Measurements from ENCODE around the gene SLC31A2. TPM values are rescaled to one million over a fixed set of nuclear protein-coding genes. Genes with fewer than 3 reads are reported as not detected.

Gene SLC31A2
- total and polyA plus RNA-seq, 4 donors, result 11.2 to 63.6 (median 24.2) TPM

DNA sequence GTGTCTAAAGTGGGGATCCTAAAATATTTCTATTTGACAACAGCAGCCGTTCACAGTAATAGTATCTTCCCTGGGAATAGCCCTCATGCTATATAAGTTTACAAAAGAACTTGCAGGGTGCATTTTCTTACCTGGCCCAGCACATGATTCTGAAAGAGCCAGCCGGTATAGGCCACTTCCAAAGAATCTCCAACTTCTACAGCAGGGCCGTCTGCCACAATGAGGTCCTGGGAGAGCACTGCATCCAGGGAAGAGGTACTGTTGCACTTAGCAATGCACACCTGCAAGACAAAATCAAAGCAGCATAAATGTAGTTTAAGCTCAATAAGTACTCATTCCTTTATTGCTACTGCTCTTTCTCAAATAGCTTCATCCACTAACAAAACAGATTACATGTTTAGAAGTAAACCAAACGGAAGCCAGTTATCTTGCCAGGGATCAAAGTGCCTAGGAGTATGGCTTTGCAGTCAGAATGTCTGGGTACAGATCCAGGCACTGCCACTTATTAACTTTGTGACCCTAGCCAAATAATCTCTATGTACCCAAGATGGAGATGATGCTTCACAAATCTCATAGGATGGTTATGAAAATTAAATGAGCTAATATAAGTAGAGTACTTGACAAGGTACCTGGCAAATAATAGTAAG, 49.0 kb downstream of the SLC31A2 start:
- no peak overlapping the region for H3K27ac ChIP-seq (ENCODE audit: low read depth in 1 of 2, low read length in 1 of 2)
- TF ChIP-seq CTCF (IDR thresholded peaks at IDR 0.05; ENCODE audit: control extremely low read depth, extremely low read depth), result no peak
- DNase-seq (no peak), ATAC-seq (ENCODE audit: insufficient read depth, low FRiP score) (no peak)
- H3K9ac ChIP-seq (ENCODE audit: insufficient read depth in 1 of 2, low read length in 2 of 2), result no peak overlapping the region
- H3K4me3 ChIP-seq, result no peak overlapping the region
- H3K36me3 ChIP-seq (ENCODE audit: control insufficient read depth in 4 of 4, insufficient read depth in 4 of 4, low read length in 4 of 4), result peaks cover 11 to 30% (median 26%) of the 10 kb centered on the region in 4 donors
- WGBS, 2 donors, result 74 to 81% methylated on average over 4 of the region's 4 CpGs
- no peaks in the 10 kb centered on the region for H3K27me3 ChIP-seq (ENCODE audit: control insufficient read depth in 3 of 3, insufficient read depth in 3 of 3, low read length in 2 of 3)
- no peaks in the 10 kb centered on the region for H3K9me3 ChIP-seq (ENCODE audit: control insufficient read depth in 4 of 4, insufficient read depth in 3 of 4, low read length in 3 of 4)
- H3K4me1 ChIP-seq (ENCODE audit: control insufficient read depth in 5 of 5, insufficient read depth in 5 of 5, low read length in 5 of 5), result no peaks in the 10 kb centered on the region

DNA sequence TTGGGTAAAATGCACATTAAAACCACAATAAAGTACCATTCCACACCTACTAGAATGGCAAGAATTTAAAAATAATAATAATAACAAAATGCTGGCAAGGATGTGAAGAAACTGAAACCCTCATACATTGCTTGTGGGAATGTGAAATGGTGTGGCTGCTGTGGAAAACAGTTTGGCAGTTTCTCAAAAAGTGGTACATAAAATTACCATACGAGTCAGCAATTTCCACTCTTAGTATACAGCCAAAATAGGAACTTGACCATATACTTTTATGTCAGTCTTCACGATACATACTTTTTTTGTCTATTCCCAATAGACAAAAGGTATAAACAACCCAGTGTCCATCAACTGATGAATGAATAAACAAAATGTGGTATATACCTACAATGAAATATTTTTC, 54.6 kb downstream of the SLC31A2 start:
- WGBS, 2 donors, result 43 to 80% methylated on average over 2 of the region's 2 CpGs
- Histone ChIP-seq H3K27me3 (ENCODE audit: control insufficient read depth in 3 of 3, insufficient read depth in 3 of 3, low read length in 2 of 3) (no peaks in the 10 kb centered on the region), H3K9ac (ENCODE audit: insufficient read depth in 1 of 2, low read length in 2 of 2) (no peak overlapping the region), H3K4me1 (ENCODE audit: control insufficient read depth in 5 of 5, insufficient read depth in 5 of 5, low read length in 5 of 5) (no peaks in the 10 kb centered on the region), H3K9me3 (ENCODE audit: control insufficient read depth in 4 of 4, insufficient read depth in 3 of 4, low read length in 3 of 4) (no peaks in the 10 kb centered on the region), H3K4me3 (no peak overlapping the region), H3K27ac (ENCODE audit: low read depth in 1 of 2, low read length in 1 of 2) (no peak overlapping the region), H3K36me3 (ENCODE audit: control insufficient read depth in 4 of 4, insufficient read depth in 4 of 4, low read length in 4 of 4) (peaks cover 10 to 25% (median 21%) of the 10 kb centered on the region in 4 donors)
- ATAC-seq (ENCODE audit: insufficient read depth, low FRiP score) (no peak), DNase-seq (no peak)
- TF ChIP-seq CTCF (IDR thresholded peaks at IDR 0.05; ENCODE audit: control extremely low read depth, extremely low read depth), result no peak

DNA sequence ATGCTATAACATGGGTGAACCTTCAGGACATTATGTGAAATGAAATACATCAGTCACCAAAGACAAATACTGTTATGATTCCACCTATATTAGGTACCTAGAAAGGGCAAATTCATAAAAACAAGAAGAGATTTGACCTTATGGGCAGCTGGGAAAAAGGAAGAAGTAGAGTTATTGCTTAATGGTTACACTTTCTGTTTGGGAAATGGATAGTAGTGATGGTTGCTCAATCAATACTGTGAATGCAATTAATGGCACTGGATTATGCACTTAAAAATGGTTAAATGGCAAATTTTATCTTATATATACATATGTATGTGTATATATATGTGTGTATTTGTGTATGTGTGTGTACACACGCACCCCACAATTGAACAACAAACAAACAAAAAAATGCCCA, 55.1 kb downstream of the SLC31A2 start:
- Histone ChIP-seq H3K4me1 (ENCODE audit: control insufficient read depth in 5 of 5, insufficient read depth in 5 of 5, low read length in 5 of 5) (no peaks in the 10 kb centered on the region), H3K4me3 (no peak overlapping the region), H3K27ac (ENCODE audit: low read depth in 1 of 2, low read length in 1 of 2) (no peak overlapping the region), H3K27me3 (ENCODE audit: control insufficient read depth in 3 of 3, insufficient read depth in 3 of 3, low read length in 2 of 3) (no peaks in the 10 kb centered on the region), H3K9me3 (ENCODE audit: control insufficient read depth in 4 of 4, insufficient read depth in 3 of 4, low read length in 3 of 4) (no peaks in the 10 kb centered on the region), H3K9ac (ENCODE audit: insufficient read depth in 1 of 2, low read length in 2 of 2) (no peak overlapping the region), H3K36me3 (ENCODE audit: control insufficient read depth in 4 of 4, insufficient read depth in 4 of 4, low read length in 4 of 4) (peaks cover 14 to 28% (median 21%) of the 10 kb centered on the region in 4 donors)
- DNase-seq, result no peak
- peak; percentile 11 for ATAC-seq (ENCODE audit: insufficient read depth, low FRiP score)
- 96 to 100% methylated on average over 1 of the region's 1 CpG for WGBS, 2 donors
- no peak for TF ChIP-seq CTCF (IDR thresholded peaks at IDR 0.05; ENCODE audit: control extremely low read depth, extremely low read depth)

- Histone ChIP-seq H3K9ac (ENCODE audit: insufficient read depth in 1 of 2, low read length in 2 of 2) (no peak overlapping the region), H3K4me1 (ENCODE audit: control insufficient read depth in 5 of 5, insufficient read depth in 5 of 5, low read length in 5 of 5) (peaks cover 0 to 8% (median 0%) of the 10 kb centered on the region in 5 donors), H3K36me3 (ENCODE audit: control insufficient read depth in 4 of 4, insufficient read depth in 4 of 4, low read length in 4 of 4) (peaks cover 8 to 20% (median 12%) of the 10 kb centered on the region in 4 donors), H3K4me3 (no peak overlapping the region), H3K27me3 (ENCODE audit: control insufficient read depth in 3 of 3, insufficient read depth in 3 of 3, low read length in 2 of 3) (no peaks in the 10 kb centered on the region), H3K27ac (ENCODE audit: low read depth in 1 of 2, low read length in 1 of 2) (no peak overlapping the region), H3K9me3 (ENCODE audit: control insufficient read depth in 4 of 4, insufficient read depth in 3 of 4, low read length in 3 of 4) (no peaks in the 10 kb centered on the region)
- TF ChIP-seq CTCF (IDR thresholded peaks at IDR 0.05; ENCODE audit: control extremely low read depth, extremely low read depth), result no peak
- ATAC-seq (ENCODE audit: insufficient read depth, low FRiP score) (no peak), DNase-seq (no peak)
- 93 to 96% methylated on average over 10 of the region's 10 CpGs for WGBS, 2 donors
Measured at GRCh38 chr9:113210815-113211214, 60.0 kb downstream of the SLC31A2 start.

All from lung (tissue), 12 donors.